ENCODE measurements around the gene ICAM4.

GRCh38 chr19:10245189-10245939, 41.4 kb upstream of the ICAM4 start:
- TF ChIP-seq SMAD1 (IDR thresholded peaks at IDR 0.05; ENCODE audit: low read depth, low read length, partially characterized antibody) = no peak
- no peak for TF ChIP-seq FOXJ2 (tag; IDR thresholded peaks at IDR 0.05)
- TF ChIP-seq GATAD2B (IDR thresholded peaks at IDR 0.05; ENCODE audit: borderline replicate concordance) = no peak
- no peak for TF ChIP-seq THRAP3 (IDR thresholded peaks at IDR 0.05; ENCODE audit: borderline replicate concordance)
- no peak for TF ChIP-seq THAP7 (CRISPR knock-in tag; IDR thresholded peaks at IDR 0.05)
- TF ChIP-seq POLR2A (conservative IDR thresholded peaks at IDR 0.05) = no peak
- no peak for TF ChIP-seq ZNF282 (CRISPR knock-in tag; IDR thresholded peaks at IDR 0.05)
- TF ChIP-seq ESRRA (IDR thresholded peaks at IDR 0.05; ENCODE audit: borderline replicate concordance, low read depth) = no peak
- no peak for TF ChIP-seq HNRNPH1 (optimal IDR thresholded peaks at IDR 0.05; ENCODE audit: low read depth, low read length)
- no peak for TF ChIP-seq ZNF586 (CRISPR knock-in tag; conservative IDR thresholded peaks at IDR 0.05)
- no peak for TF ChIP-seq CTCF (IDR thresholded peaks at IDR 0.05 in 2 of 3, conservative IDR thresholded peaks at IDR 0.05 in 1 of 3; ENCODE audit: insufficient read depth in 2 of 3, low read depth in 1 of 3, low read length in 3 of 3)
- TF ChIP-seq CREB5 (CRISPR knock-in tag; IDR thresholded peaks at IDR 0.05) = no peak
- no peak for TF ChIP-seq RHOXF2B (CRISPR knock-in tag; conservative IDR thresholded peaks at IDR 0.05)
